Activated CD8-positive, alpha-beta memory T cell treated with anti-CD3 and anti-CD28 coated beads, Interleukin-2, amount 10 ng/mL, durations not matched to agents 7 days and 5 days (primary cell): ENCODE measurements around the gene UBN1. TPM values are rescaled to one million over a fixed set of nuclear protein-coding genes. Genes with fewer than 3 reads are reported as not detected.
A peak's percentile ranks its signal among the peaks of the same experiment; 100 is the strongest.

Experiments
- ATAC-seq: fragments of 150-1000 bp; cut with Tn5 transposase; one replicate; pipeline ENCODE4 v1.10.0; 2021; ENCODE audit warnings: moderate library complexity
- CTCF ChIA-PET: fragments of 350-600 bp; sonication (Branson Sonifier 250); formaldehyde crosslinking; loops from one replicate; lab custom pipeline; 2021; ENCODE audit warnings: antibody characterized with exemption; lab: Charles Lee
- DNase-seq: peaks from one replicate; pipeline ENCODE4 v3.0.0-alpha.2; 2020
- H3K27ac Mint-ChIP-seq: one replicate; pipeline ENCODE4 v1.8.0; 2021; ENCODE audit warnings: mild to moderate bottlenecking, mixed read lengths
- H3K27me3 Mint-ChIP-seq: one replicate; pipeline ENCODE4 v1.8.0; 2021; ENCODE audit warnings: mixed read lengths
- H3K36me3 Mint-ChIP-seq: one replicate; pipeline ENCODE4 v1.8.0; 2021; ENCODE audit warnings: mild to moderate bottlenecking, mixed read lengths
- H3K4me1 Mint-ChIP-seq: one replicate; pipeline ENCODE4 v1.8.0; 2021; ENCODE audit warnings: mixed read lengths
- H3K4me3 Mint-ChIP-seq: one replicate; pipeline ENCODE4 v1.8.0; 2021; ENCODE audit warnings: mild to moderate bottlenecking, moderate library complexity, mixed read lengths
- H3K9me3 Mint-ChIP-seq: one replicate; pipeline ENCODE4 v1.8.0; 2022; ENCODE audit warnings: low read depth, mixed read lengths
- total RNA-seq, 2 experiments: library from RNA; stranded (reverse); gene quantifications; one replicate each; pipeline ENCODE4 v1.2.3, GENCODE V29; 2021

UBN1 gene
- total RNA-seq, 2 experiments from 2014 or later, result 45.1 to 46.3 TPM

DNA sequence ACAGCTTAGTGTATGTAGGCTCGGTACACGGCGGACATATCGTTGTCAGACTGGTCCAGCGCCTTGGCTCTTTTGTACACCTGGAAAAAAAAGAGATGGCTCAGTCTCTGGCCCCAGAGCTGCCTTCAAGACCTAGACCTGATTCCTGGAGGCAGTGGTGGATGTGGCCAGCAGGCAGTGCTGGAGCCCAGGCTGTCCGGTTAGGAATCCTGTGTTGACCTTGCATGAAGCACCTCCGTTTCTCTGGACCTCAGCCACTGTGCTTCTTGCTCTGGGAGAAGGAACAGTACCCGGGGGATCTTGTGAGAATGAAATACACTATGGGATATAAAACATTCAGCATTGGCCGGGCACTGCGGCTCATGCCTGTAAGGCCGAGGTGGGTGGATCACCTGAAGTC, 42.0 kb upstream of the UBN1 start:
- DNase-seq (no peak), ATAC-seq (no peak)
- CTCF ChIA-PET, result no interaction called here
- Mint-ChIP-seq H3K27me3 (no peaks in the 10 kb centered on the region), H3K36me3 (peaks cover 12% of the 10 kb centered on the region), H3K4me3 (no peak overlapping the region), H3K4me1 (peaks cover 10% of the 10 kb centered on the region), H3K9me3 (no peaks in the 10 kb centered on the region), H3K27ac (no peak overlapping the region)

DNA sequence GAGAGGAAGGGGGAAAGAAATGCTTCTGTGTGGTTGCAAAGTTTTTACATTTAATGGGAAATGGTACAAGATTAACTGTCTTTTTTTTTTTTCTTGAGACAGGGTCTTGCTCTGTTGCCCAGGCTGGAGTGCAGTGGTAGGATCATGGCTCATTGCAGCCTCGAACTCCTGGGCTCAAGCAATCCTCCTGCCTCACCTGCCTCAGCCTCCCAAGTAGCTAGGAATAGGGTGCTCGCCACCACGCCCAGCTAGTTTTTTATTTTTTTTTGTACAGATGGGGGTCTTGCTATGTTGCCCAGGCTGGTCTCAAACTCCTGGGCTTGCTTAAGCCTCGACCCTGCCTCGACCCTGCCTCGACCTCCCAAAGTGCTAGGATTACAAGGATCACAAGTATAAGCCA, 41.0 kb upstream of the UBN1 start:
- H3K36me3 Mint-ChIP-seq, result peaks cover 14% of the 10 kb centered on the region
- DNase-seq (no peak), ATAC-seq (no peak)
- H3K27ac Mint-ChIP-seq, result no peak overlapping the region
- H3K4me1 Mint-ChIP-seq, result peaks cover 10% of the 10 kb centered on the region
- H3K9me3 Mint-ChIP-seq, result no peaks in the 10 kb centered on the region
- CTCF ChIA-PET, result no interaction called here
- no peaks in the 10 kb centered on the region for H3K27me3 Mint-ChIP-seq
- no peak overlapping the region for H3K4me3 Mint-ChIP-seq

DNA sequence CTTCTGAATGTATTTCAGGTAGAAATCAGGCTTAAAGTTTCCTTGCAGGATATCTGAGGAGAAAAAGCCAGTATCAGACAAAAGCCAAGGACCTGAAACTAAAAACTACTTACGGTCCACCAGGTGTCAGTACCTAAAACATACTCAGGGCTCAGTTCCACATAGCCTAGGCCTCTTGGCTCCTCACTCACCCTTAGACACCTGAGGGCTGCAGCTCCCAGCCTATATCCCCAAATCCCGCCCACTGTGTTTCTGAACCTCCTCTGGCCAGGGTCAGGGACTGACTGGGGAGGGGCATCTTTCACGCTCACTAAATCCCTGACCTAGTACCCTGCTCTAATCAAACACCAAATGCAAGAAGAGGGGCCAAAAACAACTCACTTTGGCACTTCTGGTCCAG, 36.0 kb upstream of the UBN1 start:
- no peak overlapping the region for H3K27ac Mint-ChIP-seq
- H3K4me3 Mint-ChIP-seq, result no peak overlapping the region
- no peak for ATAC-seq
- CTCF ChIA-PET, result interaction anchor here (0.7 kb wide), 1 partner anchor 46 kb away, joined by 3 read pairs; no protein-coding TSS in a partner anchor
- no peak for DNase-seq
- H3K9me3 Mint-ChIP-seq, result no peaks in the 10 kb centered on the region
- H3K36me3 Mint-ChIP-seq, result peaks cover 33% of the 10 kb centered on the region
- no peaks in the 10 kb centered on the region for H3K27me3 Mint-ChIP-seq
- H3K4me1 Mint-ChIP-seq, result no peaks in the 10 kb centered on the region

DNA sequence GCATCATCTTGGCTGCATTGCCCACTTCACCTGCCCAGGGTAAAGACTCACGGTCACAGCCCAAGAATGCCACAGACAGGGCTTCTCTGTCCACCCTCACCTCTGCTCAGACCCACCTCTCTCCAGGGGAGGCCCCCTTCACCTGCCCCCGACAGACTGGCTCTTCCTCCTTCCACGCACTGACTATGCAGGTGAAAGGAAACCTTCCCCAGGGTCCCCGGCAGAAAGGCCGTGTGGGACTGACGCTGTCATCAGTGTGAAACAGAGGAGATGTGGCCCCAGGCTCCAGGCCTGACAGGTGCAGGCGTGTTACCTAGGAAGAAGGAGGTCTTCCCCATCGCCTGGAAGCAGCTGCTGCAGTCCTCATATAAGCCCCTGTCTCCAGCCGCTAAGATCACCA, 35.5 kb upstream of the UBN1 start:
- Mint-ChIP-seq H3K27ac (no peak overlapping the region), H3K4me3 (no peak overlapping the region), H3K4me1 (no peaks in the 10 kb centered on the region), H3K27me3 (no peaks in the 10 kb centered on the region), H3K9me3 (no peaks in the 10 kb centered on the region), H3K36me3 (peaks cover 35% of the 10 kb centered on the region)
- no peak for DNase-seq
- ATAC-seq, result no peak
- CTCF ChIA-PET, result interaction anchor here (1.3 kb wide), 1 partner anchor 9 kb away, joined by 6 read pairs; the partner anchor contains the start of gene ROGDI

DNA sequence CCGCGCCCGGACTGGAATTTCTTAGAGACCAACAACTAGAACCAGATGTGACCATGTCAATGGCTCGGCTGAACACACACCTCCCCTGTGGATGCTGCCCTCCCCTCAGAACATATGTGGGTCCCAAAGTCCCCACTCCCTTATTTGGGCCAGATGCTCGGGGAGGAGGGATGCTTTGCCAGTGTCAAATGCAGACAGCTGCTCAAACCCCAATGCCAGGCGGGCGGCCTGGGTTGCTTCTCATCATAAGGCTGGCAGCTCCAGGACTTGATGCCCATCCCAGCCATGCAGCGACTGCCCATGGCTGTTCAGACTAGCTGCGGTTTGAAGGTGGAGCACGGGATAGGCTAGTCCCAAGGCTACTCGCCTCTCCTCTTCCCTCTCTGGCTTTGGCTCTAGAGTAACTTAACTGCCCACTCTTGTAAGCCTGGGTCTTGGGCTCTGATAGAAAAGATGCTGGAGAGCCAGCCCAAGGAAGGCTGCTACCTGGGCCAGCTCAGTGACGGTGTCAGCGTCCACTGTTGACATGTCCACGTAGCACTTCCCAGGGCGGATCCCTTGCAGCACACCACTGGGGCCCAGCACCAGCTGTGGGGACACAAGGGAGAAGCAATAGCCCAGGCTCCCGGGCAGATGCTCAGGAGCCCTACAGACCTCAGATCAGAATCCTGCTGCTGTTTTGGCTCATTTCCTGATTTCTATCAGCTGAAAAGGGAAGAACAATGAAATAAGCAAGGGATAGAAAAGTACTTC, 33.9 kb upstream of the UBN1 start:
- Mint-ChIP-seq H3K27ac (peak overlapping the region; percentile 32), H3K27me3 (no peaks in the 10 kb centered on the region), H3K4me3 (no peak overlapping the region), H3K36me3 (peaks cover 33% of the 10 kb centered on the region), H3K9me3 (no peaks in the 10 kb centered on the region), H3K4me1 (no peaks in the 10 kb centered on the region)
- DNase-seq (no peak), ATAC-seq (no peak)
- CTCF ChIA-PET, result no interaction called here

DNA sequence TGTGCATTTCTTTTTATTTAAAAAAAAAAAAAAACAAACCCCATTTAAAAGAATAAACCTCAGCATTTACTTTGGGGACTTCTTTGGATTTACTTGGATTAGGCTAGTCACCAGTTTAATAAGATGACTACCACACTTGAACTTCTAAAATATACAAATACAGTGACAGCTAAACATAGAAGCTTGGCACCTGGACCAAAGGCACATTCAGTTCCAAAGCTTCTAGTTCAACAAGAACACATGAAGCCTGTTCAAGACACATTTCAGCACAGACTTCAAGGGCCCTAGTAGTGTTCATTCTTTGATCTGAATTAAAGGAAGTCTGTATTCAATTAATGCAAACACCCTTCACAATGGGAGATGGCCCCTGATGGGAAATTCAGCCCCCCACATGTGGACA, 33.2 kb upstream of the UBN1 start:
- Mint-ChIP-seq H3K27ac (no peak overlapping the region), H3K9me3 (no peaks in the 10 kb centered on the region), H3K36me3 (peaks cover 36% of the 10 kb centered on the region), H3K4me3 (no peak overlapping the region), H3K27me3 (no peaks in the 10 kb centered on the region), H3K4me1 (no peaks in the 10 kb centered on the region)
- ATAC-seq (no peak), DNase-seq (no peak)
- CTCF ChIA-PET, result no interaction called here

DNA sequence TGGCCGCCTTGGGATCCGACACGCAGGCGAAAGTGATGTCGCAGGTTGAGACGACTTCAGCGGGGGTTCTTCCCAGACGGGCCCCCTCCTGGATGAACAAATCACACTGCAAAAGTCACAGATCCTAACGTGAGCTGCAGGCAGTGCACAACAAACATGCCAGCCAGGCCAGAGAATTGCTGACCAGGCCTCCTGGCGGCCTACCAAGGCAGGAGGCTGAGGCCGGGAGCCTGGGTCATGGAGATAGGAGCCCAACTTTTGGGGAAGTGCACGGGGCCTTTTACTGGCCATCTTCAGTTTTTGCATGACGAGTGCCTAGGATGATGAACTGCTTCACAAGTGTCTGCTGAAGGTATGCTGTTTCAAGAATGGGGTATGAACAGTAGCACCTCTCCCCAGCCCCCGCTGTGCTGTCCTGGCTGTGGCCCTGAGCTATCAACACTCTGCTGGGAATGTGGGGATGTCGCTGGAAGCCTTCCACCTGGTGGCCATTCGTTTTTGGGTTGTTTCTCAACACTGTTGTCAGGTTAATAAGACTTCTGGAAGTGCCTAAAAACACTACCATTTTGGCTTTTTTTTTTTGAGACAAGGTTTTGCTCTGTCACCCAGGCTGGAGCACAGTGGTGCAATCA, 32.6 kb upstream of the UBN1 start:
- Mint-ChIP-seq H3K9me3 (no peaks in the 10 kb centered on the region), H3K27ac (no peak overlapping the region), H3K4me1 (no peaks in the 10 kb centered on the region), H3K36me3 (peaks cover 36% of the 10 kb centered on the region), H3K4me3 (no peak overlapping the region), H3K27me3 (no peaks in the 10 kb centered on the region)
- CTCF ChIA-PET, result no interaction called here
- DNase-seq (no peak), ATAC-seq (no peak)

DNA sequence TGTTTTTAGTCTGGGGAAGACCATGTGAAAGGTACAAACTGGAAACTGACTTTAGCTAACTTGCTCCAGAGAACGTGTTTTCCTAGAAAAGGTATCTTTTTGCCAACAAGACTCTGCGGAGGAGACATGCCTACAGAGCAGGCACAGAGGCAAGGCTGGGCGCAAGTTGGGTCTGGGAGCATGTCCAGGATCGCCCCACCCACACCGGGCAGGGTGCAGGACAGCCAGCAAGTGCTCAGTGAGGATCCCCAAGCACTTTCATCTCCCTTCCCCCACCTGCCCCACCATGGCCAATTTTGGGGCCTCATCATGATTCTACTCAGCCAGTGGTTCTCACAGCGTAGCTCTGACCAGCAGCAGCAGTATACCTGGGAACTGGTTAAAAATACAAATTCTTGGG, 26.6 kb upstream of the UBN1 start:
- DNase-seq (no peak), ATAC-seq (no peak)
- no peaks in the 10 kb centered on the region for H3K4me1 Mint-ChIP-seq
- peaks cover 41% of the 10 kb centered on the region for H3K36me3 Mint-ChIP-seq
- no peaks in the 10 kb centered on the region for H3K27me3 Mint-ChIP-seq
- no peak overlapping the region for H3K4me3 Mint-ChIP-seq
- CTCF ChIA-PET, result no interaction called here
- H3K9me3 Mint-ChIP-seq, result no peaks in the 10 kb centered on the region
- H3K27ac Mint-ChIP-seq, result no peak overlapping the region

DNA sequence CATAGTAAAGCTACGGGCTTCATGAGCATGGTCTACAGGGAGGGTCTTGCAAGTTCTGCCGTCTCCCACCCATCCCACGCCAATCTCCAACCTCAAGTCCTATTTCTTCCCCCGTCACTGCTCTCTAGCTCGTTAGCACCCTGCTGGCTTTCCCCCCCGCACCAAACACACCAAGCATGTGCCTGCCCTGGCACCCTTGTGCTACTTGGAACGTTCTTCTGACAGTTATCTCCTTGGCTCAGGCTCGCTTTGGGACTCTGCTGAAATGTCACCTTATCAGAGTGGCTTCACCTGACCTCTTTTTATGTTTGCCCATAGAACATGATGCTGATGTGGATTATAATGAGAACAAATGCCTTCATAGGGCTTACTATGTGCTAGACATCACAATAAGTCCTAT, 22.1 kb upstream of the UBN1 start:
- Mint-ChIP-seq H3K27me3 (no peaks in the 10 kb centered on the region), H3K4me3 (no peak overlapping the region), H3K4me1 (no peaks in the 10 kb centered on the region), H3K36me3 (peaks cover 42% of the 10 kb centered on the region), H3K27ac (no peak overlapping the region), H3K9me3 (no peaks in the 10 kb centered on the region)
- CTCF ChIA-PET, result interaction anchor here (1.0 to 1.4 kb wide), 2 partner anchors 9 to 23 kb away, joined by 3 to 5 read pairs; partner anchors contain the start of gene ROGDI
- ATAC-seq, result no peak
- DNase-seq, result no peak

DNA sequence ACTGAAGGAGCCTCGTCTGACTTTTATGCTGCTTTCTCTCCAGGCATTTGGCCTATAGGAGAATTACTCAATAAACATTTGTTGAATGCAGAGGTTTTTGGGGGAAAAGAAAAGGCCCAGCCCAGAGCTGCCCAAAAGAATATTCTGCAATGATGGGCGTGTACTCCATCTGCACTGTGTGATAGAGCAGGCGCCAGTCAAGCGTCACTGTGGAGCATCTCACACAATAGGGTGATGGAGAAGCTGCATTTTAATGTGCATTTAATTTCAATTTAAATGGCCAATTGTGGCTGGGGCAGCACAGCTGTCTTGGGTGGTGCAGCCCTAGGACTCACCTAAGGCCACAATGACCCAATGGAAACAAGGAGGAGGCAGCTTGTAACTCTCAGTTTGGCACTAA, 20.8 kb upstream of the UBN1 start:
- Mint-ChIP-seq H3K4me1 (no peaks in the 10 kb centered on the region), H3K27ac (no peak overlapping the region), H3K9me3 (no peaks in the 10 kb centered on the region), H3K36me3 (peaks cover 45% of the 10 kb centered on the region), H3K4me3 (no peak overlapping the region), H3K27me3 (no peaks in the 10 kb centered on the region)
- CTCF ChIA-PET, result no interaction called here
- ATAC-seq (no peak), DNase-seq (no peak)

DNA sequence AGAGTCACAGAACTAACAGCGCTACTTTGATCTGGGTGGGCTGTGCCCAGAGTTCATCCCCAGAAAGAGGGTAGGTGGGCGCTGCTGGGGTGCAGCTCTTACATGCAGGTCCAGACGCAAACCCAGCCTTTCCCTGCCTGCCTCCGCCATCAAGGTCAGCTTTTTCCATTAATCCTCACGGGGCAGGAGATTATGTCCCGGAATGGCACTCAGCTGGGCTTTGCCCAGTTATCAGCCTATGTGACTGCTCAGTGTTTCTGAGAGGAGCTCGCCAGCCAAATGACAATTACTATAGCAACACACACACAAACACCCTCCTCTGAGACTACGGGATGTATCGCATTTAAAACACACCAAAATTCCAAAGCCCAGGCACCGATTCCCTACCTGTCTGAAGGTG, 20.3 kb upstream of the UBN1 start:
- H3K27ac Mint-ChIP-seq, result no peak overlapping the region
- CTCF ChIA-PET, result interaction anchor here (0.6 kb wide), 1 partner anchor 147 kb away, joined by 3 read pairs; no protein-coding TSS in a partner anchor
- ATAC-seq (no peak), DNase-seq (no peak)
- peaks cover 46% of the 10 kb centered on the region for H3K36me3 Mint-ChIP-seq
- H3K4me3 Mint-ChIP-seq, result no peak overlapping the region
- no peaks in the 10 kb centered on the region for H3K4me1 Mint-ChIP-seq
- no peaks in the 10 kb centered on the region for H3K27me3 Mint-ChIP-seq
- no peaks in the 10 kb centered on the region for H3K9me3 Mint-ChIP-seq

DNA sequence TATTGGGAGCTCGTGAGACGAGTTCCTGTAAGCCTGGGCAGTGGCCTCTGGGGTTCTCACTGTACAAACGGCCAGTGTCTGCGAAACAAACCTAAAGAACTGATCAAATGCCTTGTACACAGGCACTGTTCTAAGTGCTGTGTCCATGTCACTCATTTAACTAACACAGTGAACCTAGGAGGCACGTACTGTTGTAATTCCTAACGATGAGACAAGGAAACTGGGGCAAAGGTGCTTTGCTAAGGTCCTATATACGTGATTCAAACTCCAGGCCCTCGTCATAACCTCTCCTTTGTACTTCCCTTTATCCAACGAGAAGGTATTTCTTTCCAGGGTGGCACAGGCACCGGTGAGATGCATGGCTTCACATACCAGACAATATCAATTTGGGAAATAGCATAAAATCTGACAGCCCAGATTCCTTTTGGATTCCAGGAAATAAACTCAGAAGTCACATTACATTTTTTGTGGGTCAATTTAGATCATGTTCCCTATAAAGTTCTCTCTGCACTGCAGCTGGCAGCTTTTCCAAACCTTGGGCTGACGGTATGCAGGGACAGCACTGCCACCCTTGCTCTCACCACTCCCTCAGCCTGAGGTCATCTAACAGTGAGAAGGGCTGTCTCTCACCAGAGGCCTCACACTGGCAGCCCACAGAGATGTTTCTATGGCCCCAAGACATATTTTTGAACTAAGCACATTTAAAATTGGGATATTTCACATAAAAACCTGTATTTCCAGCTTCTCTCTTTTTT, 18.5 kb upstream of the UBN1 start:
- CTCF ChIA-PET, result no interaction called here
- ATAC-seq (no peak), DNase-seq (no peak)
- Mint-ChIP-seq H3K27ac (no peak overlapping the region), H3K36me3 (peaks cover 46% of the 10 kb centered on the region), H3K4me3 (no peak overlapping the region), H3K9me3 (no peaks in the 10 kb centered on the region), H3K4me1 (peaks cover 5% of the 10 kb centered on the region), H3K27me3 (no peaks in the 10 kb centered on the region)

DNA sequence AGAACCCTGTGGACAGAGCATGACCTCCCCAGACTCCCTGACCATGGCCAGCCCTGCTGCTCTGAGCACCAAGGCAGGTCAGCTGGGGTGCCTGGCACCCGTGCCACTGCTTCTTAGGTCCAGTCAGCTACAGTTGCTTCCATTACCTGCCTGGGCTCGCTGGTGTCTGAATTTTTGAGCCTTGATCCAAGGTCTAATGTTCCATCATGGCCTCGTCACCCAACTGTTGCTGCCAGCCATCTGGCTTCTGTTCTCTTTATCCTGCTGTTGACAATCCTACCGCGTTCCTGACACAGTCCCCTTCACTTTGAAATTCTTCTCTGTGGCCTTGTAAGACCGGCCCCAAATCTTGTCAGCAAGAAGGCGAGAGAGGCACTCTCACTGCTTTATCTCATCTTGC, 16.9 kb upstream of the UBN1 start:
- no peak overlapping the region for H3K4me3 Mint-ChIP-seq
- peaks cover 10% of the 10 kb centered on the region for H3K4me1 Mint-ChIP-seq
- no peak overlapping the region for H3K27ac Mint-ChIP-seq
- DNase-seq (no peak), ATAC-seq (no peak)
- no peaks in the 10 kb centered on the region for H3K9me3 Mint-ChIP-seq
- H3K27me3 Mint-ChIP-seq, result no peaks in the 10 kb centered on the region
- CTCF ChIA-PET, result no interaction called here
- peaks cover 40% of the 10 kb centered on the region for H3K36me3 Mint-ChIP-seq
